ENCODE results near the gene NEMP1.
A peak's percentile ranks its signal among the peaks of the same experiment; 100 is the strongest.

NEMP1 gene

GRCh38 chr12:57087010-57087690 lies 8.6 kb upstream of the NEMP1 start:
- peak overlapping the region; percentile 99 for H2BK120ac ChIP-seq (ENCODE audit: low read depth, low read length)
- H4K91ac ChIP-seq (ENCODE audit: low read length): peak overlapping the region; percentile 92
- no peak overlapping the region for H3K14ac ChIP-seq (ENCODE audit: low read length in 2 of 2)
- peaks cover 9% of the 10 kb centered on the region for H3K79me1 ChIP-seq (replicated peaks; ENCODE audit: low read length, poor library complexity, severe bottlenecking)
- peak overlapping the region; percentile 95 to 97 for H3K4ac ChIP-seq (ENCODE audit: low read depth in 1 of 2, low read length in 2 of 2)
- peak overlapping the region; percentile 85 for H4K8ac ChIP-seq (ENCODE audit: low read length)
- H2BK15ac ChIP-seq (ENCODE audit: low read depth, poor library complexity, severe bottlenecking): peak overlapping the region; percentile 92
- H2BK5ac ChIP-seq (ENCODE audit: low read depth, low read length, poor library complexity, severe bottlenecking): peak overlapping the region; percentile 90
- peak; percentile 93 for DNase-seq
- 0% methylated on average over 22 of the region's 52 CpGs for WGBS
- no peak overlapping the region for H2AFZ ChIP-seq (ENCODE audit: low read depth, low read length)
- peak overlapping the region; percentile 88 to 92 for H3K18ac ChIP-seq (ENCODE audit: low read depth in 1 of 2, low read length in 2 of 2)
- peaks cover 15% of the 10 kb centered on the region for H3K4me1 ChIP-seq (ENCODE audit: control insufficient read depth, insufficient read depth, low read depth, low read length)
- H3K9me3 ChIP-seq (ENCODE audit: control insufficient read depth, low read length): no peaks in the 10 kb centered on the region
- peak overlapping the region; percentile 96 for H3K27ac ChIP-seq (ENCODE audit: low read length, poor library complexity, severe bottlenecking)
- H3K4me2 ChIP-seq (ENCODE audit: low read length, poor library complexity, severe bottlenecking): peak overlapping the region; percentile 95
- H2BK12ac ChIP-seq (ENCODE audit: low read length in 2 of 2): peak overlapping the region; percentile 12 to 73
- peak overlapping the region; percentile 97 for H3K9ac ChIP-seq (ENCODE audit: low read length)
- peak overlapping the region; percentile 65 to 81 for H3K4me3 ChIP-seq (ENCODE audit: insufficient read depth in 1 of 2, low read depth in 1 of 2, low read length in 2 of 2)
- peak overlapping the region in 1 of 2 experiments; percentile 48 for H3K23ac ChIP-seq (ENCODE audit: low read length in 2 of 2)
- peaks cover 12 to 18% of the 10 kb centered on the region in 2 experiments for H3K36me3 ChIP-seq (ENCODE audit: control insufficient read depth in 1 of 2, insufficient read depth in 2 of 2, low read depth in 1 of 2, low read length in 2 of 2)
- peak overlapping the region; percentile 6 for H2AK5ac ChIP-seq (ENCODE audit: low read length, severe bottlenecking)
- no peaks in the 10 kb centered on the region for H3K27me3 ChIP-seq (ENCODE audit: control insufficient read depth in 1 of 2, insufficient read depth in 1 of 2, low read length in 2 of 2)

- Histone ChIP-seq H4K8ac (ENCODE audit: low read length) (peak overlapping the region; percentile 85), H3K27me3 (ENCODE audit: control insufficient read depth in 1 of 2, insufficient read depth in 1 of 2, low read length in 2 of 2) (no peaks in the 10 kb centered on the region), H2AK5ac (ENCODE audit: low read length, severe bottlenecking) (peak overlapping the region; percentile 23), H3K27ac (ENCODE audit: low read length, poor library complexity, severe bottlenecking) (peak overlapping the region; percentile 96), H3K36me3 (ENCODE audit: control insufficient read depth in 1 of 2, insufficient read depth in 2 of 2, low read depth in 1 of 2, low read length in 2 of 2) (peaks cover 6 to 12% of the 10 kb centered on the region in 2 experiments), H3K9ac (ENCODE audit: low read length) (peak overlapping the region; percentile 96), H4K91ac (ENCODE audit: low read length) (peak overlapping the region; percentile 92), H3K18ac (ENCODE audit: low read depth in 1 of 2, low read length in 2 of 2) (peak overlapping the region; percentile 65 to 92), H3K79me1 (replicated peaks; ENCODE audit: low read length, poor library complexity, severe bottlenecking) (peaks cover 6% of the 10 kb centered on the region), H3K4me2 (ENCODE audit: low read length, poor library complexity, severe bottlenecking) (peak overlapping the region; percentile 95), H2AFZ (ENCODE audit: low read depth, low read length) (no peak overlapping the region), H2BK15ac (ENCODE audit: low read depth, poor library complexity, severe bottlenecking) (no peak overlapping the region), H3K23ac (ENCODE audit: low read length in 2 of 2) (no peak overlapping the region), H3K4me3 (ENCODE audit: insufficient read depth in 1 of 2, low read depth in 1 of 2, low read length in 2 of 2) (peak overlapping the region; percentile 65 to 81), H2BK12ac (ENCODE audit: low read length in 2 of 2) (peak overlapping the region in 1 of 2 experiments; percentile 86), H3K4ac (ENCODE audit: low read depth in 1 of 2, low read length in 2 of 2) (peak overlapping the region in 1 of 2 experiments; percentile 95), H2BK5ac (ENCODE audit: low read depth, low read length, poor library complexity, severe bottlenecking) (peak overlapping the region; percentile 77), H3K14ac (ENCODE audit: low read length in 2 of 2) (no peak overlapping the region), H3K9me3 (ENCODE audit: control insufficient read depth, low read length) (no peaks in the 10 kb centered on the region), H2BK120ac (ENCODE audit: low read depth, low read length) (peak overlapping the region; percentile 99), H3K4me1 (ENCODE audit: control insufficient read depth, insufficient read depth, low read depth, low read length) (peaks cover 13% of the 10 kb centered on the region)
- 3% methylated on average over 8 of the region's 14 CpGs for WGBS
- DNase-seq: peak; percentile 89
Measured at GRCh38 chr12:57086493-57087009, 8.0 kb upstream of the NEMP1 start.

GRCh38 chr12:57085999-57086492 lies 7.5 kb upstream of the NEMP1 start:
- Histone ChIP-seq H3K23ac (ENCODE audit: low read length in 2 of 2) (no peak overlapping the region), H3K4ac (ENCODE audit: low read depth in 1 of 2, low read length in 2 of 2) (peak overlapping the region; percentile 35 to 75), H2BK120ac (ENCODE audit: low read depth, low read length) (peak overlapping the region; percentile 54), H3K36me3 (ENCODE audit: control insufficient read depth in 1 of 2, insufficient read depth in 2 of 2, low read depth in 1 of 2, low read length in 2 of 2) (peaks cover under 1 to 7% of the 10 kb centered on the region in 2 experiments), H3K9me3 (ENCODE audit: control insufficient read depth, low read length) (no peaks in the 10 kb centered on the region), H2BK5ac (ENCODE audit: low read depth, low read length, poor library complexity, severe bottlenecking) (no peak overlapping the region), H3K18ac (ENCODE audit: low read depth in 1 of 2, low read length in 2 of 2) (peak overlapping the region; percentile 18 to 65), H2BK15ac (ENCODE audit: low read depth, poor library complexity, severe bottlenecking) (no peak overlapping the region), H2BK12ac (ENCODE audit: low read length in 2 of 2) (peak overlapping the region; percentile 80 to 86), H3K79me1 (replicated peaks; ENCODE audit: low read length, poor library complexity, severe bottlenecking) (peaks cover 1% of the 10 kb centered on the region), H3K4me2 (ENCODE audit: low read length, poor library complexity, severe bottlenecking) (peak overlapping the region; percentile 95), H4K8ac (ENCODE audit: low read length) (peak overlapping the region; percentile 78), H3K14ac (ENCODE audit: low read length in 2 of 2) (no peak overlapping the region), H3K27me3 (ENCODE audit: control insufficient read depth in 1 of 2, insufficient read depth in 1 of 2, low read length in 2 of 2) (no peaks in the 10 kb centered on the region), H4K91ac (ENCODE audit: low read length) (peak overlapping the region; percentile 90), H3K9ac (ENCODE audit: low read length) (peak overlapping the region; percentile 96), H2AK5ac (ENCODE audit: low read length, severe bottlenecking) (peak overlapping the region; percentile 23), H3K4me3 (ENCODE audit: insufficient read depth in 1 of 2, low read depth in 1 of 2, low read length in 2 of 2) (peak overlapping the region in 1 of 2 experiments; percentile 81), H3K4me1 (ENCODE audit: control insufficient read depth, insufficient read depth, low read depth, low read length) (peaks cover 10% of the 10 kb centered on the region), H3K27ac (ENCODE audit: low read length, poor library complexity, severe bottlenecking) (peak overlapping the region; percentile 60), H2AFZ (ENCODE audit: low read depth, low read length) (no peak overlapping the region)
- 20% methylated on average over 12 of the region's 12 CpGs for WGBS
- DNase-seq: no peak

- no peak overlapping the region for H2BK5ac ChIP-seq (ENCODE audit: low read depth, low read length, poor library complexity, severe bottlenecking)
- H2BK120ac ChIP-seq (ENCODE audit: low read depth, low read length): no peak overlapping the region
- no peak overlapping the region for H3K14ac ChIP-seq (ENCODE audit: low read length in 2 of 2)
- H4K91ac ChIP-seq (ENCODE audit: low read length): no peak overlapping the region
- no peak overlapping the region for H2BK15ac ChIP-seq (ENCODE audit: low read depth, poor library complexity, severe bottlenecking)
- no peak overlapping the region for H3K23ac ChIP-seq (ENCODE audit: low read length in 2 of 2)
- peaks cover 1% of the 10 kb centered on the region for H3K4me1 ChIP-seq (ENCODE audit: control insufficient read depth, insufficient read depth, low read depth, low read length)
- no peaks in the 10 kb centered on the region for H3K27me3 ChIP-seq (ENCODE audit: control insufficient read depth in 1 of 2, insufficient read depth in 1 of 2, low read length in 2 of 2)
- no peak overlapping the region for H3K4me2 ChIP-seq (ENCODE audit: low read length, poor library complexity, severe bottlenecking)
- no peak overlapping the region for H2AK5ac ChIP-seq (ENCODE audit: low read length, severe bottlenecking)
- no peak overlapping the region for H2AFZ ChIP-seq (ENCODE audit: low read depth, low read length)
- H3K36me3 ChIP-seq (ENCODE audit: control insufficient read depth in 1 of 2, insufficient read depth in 2 of 2, low read depth in 1 of 2, low read length in 2 of 2): no peaks in the 10 kb centered on the region
- no peaks in the 10 kb centered on the region for H3K9me3 ChIP-seq (ENCODE audit: control insufficient read depth, low read length)
- no peak overlapping the region for H3K18ac ChIP-seq (ENCODE audit: low read depth in 1 of 2, low read length in 2 of 2)
- no peak for DNase-seq
- 83% methylated on average over 1 of the region's 1 CpG for WGBS
- no peak overlapping the region for H2BK12ac ChIP-seq (ENCODE audit: low read length in 2 of 2)
- no peak overlapping the region for H3K4me3 ChIP-seq (ENCODE audit: insufficient read depth in 1 of 2, low read depth in 1 of 2, low read length in 2 of 2)
- no peak overlapping the region for H3K4ac ChIP-seq (ENCODE audit: low read depth in 1 of 2, low read length in 2 of 2)
- H3K9ac ChIP-seq (ENCODE audit: low read length): no peak overlapping the region
- peaks cover 2% of the 10 kb centered on the region for H3K79me1 ChIP-seq (replicated peaks; ENCODE audit: low read length, poor library complexity, severe bottlenecking)
- H4K8ac ChIP-seq (ENCODE audit: low read length): no peak overlapping the region
- H3K27ac ChIP-seq (ENCODE audit: low read length, poor library complexity, severe bottlenecking): no peak overlapping the region
Measured at GRCh38 chr12:57080855-57081254, 2.3 kb upstream of the NEMP1 start.

Data from mesenchymal stem cell (in vitro differentiated cells and primary cell).